Activated CD8-positive, alpha-beta memory T cell treated with anti-CD3 and anti-CD28 coated beads, Interleukin-2, amount 50 U/mL, for 1 hour (primary cell): ENCODE measurements around the gene CCDC8.
"Not testable (repeated sequence)": the region's sequence is repeated elsewhere in the genome, so short reads cannot be mapped to it uniquely, and the experiment has no call there.

Source experiments
- DNase-seq: peaks from one replicate; pipeline ENCODE4 v3.0.0-alpha.2; 2020; ENCODE audit errors: extremely low read depth

CCDC8 gene

DNA sequence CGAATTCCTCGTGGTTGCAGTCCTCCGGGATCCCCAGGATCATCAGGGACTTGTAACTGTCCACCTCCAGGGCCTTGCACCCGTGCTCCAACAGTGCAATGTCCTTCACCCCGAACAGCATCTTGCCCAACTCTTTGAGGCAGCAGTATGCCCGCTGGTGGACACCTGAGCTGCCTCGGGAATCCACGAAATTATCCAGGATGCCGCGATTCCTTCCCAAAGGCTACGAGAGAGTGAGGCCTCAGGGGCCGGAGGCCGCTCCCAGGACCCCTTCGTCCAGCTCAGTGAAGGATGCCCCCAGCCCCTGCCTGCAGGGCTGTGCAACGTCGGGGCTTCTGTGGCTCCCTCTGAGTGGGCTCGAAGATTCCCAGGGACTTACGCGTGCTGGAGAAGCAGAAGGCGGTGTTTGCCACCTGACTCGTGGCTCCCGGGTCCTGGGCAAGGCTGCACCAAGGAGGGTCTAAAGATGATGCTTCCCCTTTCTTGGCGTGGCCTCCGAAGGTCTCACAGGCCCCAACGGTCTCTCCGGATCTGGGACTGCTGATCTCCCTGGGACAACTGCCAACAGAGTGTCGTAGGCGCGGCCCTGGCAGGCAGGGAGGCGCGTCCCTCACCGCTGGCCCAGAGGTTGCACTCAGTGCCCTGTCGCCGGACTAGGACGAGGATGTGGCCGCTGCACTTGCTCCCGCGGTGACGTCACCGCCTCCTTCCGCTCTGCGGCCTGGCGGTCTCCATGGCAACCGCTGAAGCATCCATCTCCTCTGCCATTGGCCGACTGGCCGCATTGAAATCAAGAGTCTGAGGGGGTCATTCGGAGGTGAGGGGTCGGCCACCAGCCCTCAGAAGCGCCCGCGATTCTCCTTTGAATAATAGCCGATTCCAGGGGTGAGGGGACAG is 15.1 kb upstream of the CCDC8 start, which contains the start of gene PNMA8C:
TSS of gene PNMA8C (minus strand) at position 698 of the 897 bp plus-strand sequence. CDS start at position 121, 577 bp downstream.
- DNase-seq = no peak

DNA sequence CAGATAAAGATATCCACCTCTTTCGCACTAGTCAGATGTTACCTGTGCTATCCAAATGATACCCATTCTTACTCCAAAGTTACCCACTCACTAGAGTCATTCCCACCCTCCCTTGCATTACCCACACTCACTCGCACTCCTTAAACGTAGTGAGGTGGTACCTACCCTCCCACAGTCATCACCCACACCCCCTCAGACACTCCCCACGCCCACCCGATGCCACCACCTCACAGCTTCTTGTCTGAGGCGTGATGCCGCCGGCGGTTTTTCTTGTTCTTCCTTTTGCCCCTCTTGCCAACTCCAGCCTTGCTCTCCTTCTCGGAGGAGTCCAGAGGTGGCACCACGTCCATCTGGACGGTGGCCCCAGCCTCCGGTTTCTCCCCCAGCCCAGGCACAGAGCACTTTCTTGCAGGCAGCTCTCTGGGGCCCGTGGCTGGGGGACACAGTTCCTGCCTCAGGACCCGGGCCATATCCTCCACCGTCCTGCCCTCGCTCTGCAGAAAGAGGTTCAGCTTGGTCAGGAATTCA is 14.2 kb upstream of the CCDC8 start:
- DNase-seq = no peak

DNA sequence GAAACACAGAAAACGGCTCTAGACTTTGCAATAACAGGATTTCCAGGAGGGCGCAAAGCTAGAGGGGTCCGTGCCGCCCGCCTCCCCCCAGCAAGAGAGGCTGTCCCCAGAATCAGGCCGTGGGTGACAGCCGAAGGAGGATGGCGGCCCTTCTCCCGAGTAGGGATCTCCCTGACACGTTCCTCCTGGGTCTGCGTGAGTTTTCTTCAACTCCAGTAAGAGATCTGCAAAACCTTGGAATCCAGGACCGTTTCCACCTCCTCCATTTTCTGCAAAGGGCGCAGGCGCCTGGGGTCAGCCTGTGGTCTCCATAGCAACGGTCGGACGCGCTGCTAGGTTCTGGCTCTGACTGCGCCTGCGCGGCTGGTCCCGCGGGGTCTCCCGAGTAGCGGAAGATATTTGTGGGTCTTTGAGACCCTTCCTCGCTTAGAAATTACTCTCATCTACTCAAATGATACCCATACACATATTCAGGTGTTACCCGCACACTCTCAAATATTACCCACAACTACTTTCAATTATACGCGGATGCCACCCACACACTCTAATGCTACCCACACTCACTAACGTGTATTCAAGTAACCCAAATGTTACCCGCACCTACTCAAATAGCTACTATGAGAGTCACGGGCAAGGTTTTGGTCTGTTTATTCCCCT is 13.3 kb upstream of the CCDC8 start:
- no peak for DNase-seq

DNA sequence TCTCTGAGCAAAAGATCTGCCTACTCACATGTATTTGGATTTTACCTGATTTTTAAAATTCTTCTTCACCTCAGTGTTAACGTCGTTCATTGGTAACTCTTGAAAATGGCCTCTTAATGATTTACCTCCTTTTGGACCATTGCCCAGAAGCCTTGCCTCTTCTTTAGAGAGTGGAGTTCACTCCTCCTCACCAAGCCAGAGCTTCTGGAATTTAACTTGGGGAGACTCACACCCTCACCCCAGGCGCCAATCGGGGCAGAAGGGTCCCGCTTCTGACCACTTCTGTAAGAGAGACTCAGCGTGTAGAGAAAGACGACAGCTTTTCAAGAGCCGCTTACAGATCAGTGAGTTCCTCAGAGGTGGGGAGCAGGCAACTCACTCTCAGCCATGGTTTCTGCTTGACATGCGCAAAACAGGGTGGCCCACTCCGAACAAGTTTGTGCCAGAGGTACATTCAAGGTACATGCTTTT is 12.7 kb upstream of the CCDC8 start:
- DNase-seq = no peak

DNA sequence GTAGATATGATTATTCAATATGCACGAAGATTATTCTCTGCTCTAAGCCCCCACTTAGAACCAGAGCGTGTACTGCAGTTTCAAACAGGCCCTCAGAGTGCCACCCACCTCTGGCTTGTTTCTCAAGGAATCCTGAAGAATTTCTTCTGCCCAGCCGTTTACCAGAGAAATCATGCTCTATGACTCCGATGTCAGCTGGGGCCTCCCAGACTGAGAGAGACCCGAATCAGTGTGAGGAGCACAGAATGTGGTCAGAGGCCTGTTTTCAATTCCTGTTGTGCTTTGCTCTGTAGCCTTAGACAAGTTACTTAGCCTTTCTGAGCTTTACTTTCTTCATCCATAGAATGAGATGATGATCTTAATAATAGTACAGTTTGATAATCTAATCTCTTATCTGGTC is 9.8 kb upstream of the CCDC8 start:
- DNase-seq = no peak

DNA sequence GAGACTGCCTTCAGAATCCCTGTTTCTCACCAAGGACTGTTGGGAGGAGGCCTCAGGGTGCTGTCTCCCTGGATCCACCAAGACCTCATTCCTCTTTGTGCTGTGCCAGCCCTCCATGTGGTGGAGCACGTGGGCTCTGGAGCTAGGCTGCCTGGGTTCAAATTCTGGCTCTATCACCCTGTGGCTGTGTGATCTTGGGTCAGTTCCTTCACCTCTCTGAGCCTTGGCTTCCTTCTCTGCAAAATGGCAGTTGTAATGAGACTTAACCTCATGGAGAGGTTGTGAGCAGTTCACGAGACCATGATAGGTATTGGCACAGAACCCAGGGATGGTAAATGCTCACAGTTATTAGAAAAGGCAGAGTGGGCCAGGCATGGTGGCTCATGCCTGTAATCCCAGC is 9.0 kb upstream of the CCDC8 start:
- DNase-seq = no peak

DNA sequence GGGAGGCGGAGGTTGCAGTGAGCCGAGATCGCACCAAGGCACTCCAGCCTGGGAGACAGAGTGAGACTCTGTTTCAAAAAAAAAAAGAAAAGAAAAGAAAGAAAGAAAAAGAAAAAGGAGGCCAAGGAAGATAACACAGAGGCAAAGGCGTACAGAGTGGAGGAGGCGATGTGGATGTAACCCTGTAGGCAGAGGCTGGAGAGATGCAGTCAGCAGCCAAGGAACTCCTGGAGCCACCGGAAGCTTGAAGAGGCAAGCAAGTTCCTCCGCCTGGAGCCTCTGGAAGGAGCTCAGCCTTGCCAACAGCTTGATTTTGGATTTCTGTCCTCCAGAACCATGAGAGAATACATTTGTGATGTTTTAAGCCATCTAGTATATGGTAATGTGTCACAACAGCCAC is 6.7 kb upstream of the CCDC8 start:
- no peak for DNase-seq

DNA sequence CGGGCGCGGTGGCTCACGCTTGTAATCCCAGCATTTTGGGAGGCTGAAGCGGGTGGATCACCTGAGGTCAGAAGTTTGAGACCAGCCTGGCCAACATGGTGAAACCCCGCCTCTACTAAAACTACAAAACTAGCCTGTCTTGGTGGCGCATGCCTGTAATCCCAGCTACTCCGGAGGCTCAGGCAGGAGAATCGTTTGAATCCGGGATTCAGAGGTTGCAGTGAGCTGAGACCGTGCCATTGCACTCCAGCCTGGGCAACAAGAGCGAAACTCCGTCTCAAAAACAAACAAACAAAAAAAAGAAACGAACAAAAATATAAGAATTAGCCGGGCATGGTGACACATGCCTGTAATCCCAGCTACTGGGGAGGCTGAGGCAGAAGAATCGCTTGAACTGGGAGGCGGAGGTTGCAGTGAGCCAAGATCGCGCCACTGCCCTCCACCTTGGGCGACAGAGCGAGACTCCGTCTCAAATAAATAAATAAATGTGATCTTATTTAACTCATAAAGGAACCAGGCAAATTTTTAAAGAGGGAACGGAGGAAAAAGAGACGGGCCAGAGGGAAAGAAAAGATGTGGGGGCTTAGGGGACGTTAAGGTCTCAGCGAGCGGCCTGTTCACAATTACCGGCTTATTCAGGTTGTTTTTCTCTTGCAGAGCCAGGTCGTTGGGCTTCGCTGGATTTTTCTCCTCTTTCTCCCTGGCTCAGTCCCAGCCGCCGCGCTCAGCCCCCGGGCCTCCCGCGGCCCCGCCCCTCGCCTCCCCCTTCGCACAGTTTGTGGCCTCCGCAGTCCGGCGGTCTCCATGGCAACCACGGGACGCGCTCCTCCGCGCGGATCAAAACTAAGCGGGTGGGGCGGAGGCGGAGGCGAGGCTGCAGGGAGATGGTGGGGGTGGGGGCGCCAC is 2.7 kb upstream of the CCDC8 start:
- DNase-seq = not testable (repeated sequence)

DNA sequence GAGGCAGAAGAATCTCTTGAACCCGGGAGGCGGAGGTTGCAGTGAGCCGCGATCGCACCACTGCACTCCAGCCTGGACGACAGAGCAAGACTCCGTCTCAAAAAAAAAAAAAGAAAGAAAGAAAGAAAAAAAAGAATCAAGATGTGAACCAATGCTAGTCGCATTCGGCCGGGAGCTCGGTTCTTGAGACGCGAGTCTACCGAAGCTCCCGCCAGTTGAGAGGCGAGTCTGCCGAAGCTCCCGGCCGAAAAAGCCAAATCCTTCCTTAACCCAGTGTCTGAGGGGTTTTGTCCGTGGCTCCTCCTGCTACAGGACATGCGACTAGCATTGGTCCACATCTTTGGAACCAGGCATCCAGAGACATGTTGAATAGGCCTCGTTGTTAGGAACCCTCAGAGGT is 1.5 kb upstream of the CCDC8 start:
- not testable (repeated sequence) for DNase-seq

DNA sequence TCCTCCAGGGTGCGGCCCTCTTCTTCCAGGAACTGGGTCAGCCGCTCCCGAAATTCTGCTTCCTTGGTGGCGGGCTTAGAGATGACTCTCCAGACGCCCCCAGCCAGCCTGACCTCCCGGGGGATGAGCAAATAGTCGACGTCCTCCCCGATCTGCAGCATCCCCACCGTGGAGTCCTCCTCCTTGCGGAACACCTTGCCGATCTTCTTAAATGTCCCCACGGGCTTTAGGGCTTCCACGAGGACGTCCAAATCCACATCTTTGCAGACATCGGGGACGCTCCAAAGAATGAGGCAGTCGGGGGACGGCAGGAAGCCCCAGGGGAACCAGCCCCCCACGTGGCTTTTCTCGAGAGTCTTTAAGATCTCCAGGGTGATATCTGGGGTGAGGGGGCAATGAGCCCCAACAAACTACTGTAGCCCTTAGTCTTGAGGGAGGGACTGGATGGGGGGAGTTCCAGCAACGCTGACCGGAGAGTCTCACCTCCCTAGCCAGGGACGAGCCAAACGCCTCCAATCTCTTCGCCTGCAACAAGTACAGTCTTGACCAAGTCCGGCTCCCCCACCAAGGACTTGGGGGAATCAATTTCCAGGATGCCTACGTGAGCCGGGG is 608 bp downstream of the CCDC8 start:
- no peak for DNase-seq

- DNase-seq = no peak
Measured at GRCh38 chr19:46411925-46412649, 1.3 kb downstream of the CCDC8 start.

GRCh38 chr19:46411088-46411924 is 2.1 kb downstream of the CCDC8 start:
- DNase-seq = no peak

GRCh38 chr19:46410205-46411087 is 2.9 kb downstream of the CCDC8 start:
- no peak for DNase-seq

- no peak for DNase-seq
Measured at GRCh38 chr19:46409191-46409590, 4.2 kb downstream of the CCDC8 start.

DNA sequence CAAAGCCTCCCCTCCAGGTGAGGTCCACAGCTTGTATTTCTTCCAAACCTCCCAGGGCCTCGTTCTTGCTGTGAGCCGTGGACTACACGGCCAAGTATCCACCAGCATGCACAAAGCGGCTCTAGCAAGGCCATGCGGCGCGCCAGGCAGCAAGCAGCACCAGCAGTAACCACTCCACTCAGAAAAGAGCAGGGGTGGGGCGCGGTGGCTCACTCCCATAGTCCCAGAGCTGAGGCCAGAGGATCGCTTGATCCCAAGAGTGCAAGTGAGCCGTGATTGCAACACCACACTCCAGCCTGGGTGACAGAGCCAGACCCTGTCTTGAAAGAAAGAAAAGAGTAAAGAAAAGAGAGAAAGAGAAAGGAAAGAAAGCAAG is 4.7 kb downstream of the CCDC8 start:
- no peak for DNase-seq

DNA sequence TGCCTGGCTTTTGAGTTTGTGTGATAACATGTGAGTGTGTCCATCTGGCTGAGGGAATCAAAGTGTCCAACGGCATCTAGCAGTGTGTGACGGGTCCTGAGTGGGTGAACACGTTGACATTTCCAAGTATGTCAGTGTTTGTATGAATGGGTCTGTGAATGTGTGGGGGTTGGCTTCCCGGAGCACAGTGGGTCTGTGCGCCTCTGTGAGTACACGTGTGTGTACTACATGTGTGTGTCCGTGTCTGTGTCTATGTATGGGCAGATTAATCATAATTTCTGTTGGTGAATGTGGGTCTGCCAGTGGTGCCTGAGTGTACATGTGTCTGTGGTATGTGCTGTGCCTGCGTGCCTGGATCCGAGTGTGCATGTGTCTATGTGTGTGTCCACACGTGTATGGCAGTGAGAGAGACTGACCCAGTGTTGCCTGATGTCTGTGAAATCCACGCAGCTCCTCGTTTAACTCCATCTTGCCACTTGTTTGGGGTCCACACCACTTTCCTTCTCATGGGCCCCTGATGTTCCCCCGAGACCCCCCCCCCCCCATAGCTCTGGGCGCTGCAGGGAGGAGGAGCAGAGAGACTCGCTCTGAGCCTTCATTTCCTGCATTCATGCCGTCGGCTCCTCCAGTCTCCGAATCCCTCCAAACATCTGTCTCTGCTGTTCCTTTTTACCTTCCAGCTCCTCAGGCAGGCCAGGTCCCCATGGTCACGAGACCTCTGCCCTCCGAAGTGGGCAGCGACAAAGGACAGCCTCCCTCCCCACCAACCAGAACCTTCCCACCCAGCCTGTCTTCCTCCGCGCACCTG is 5.3 kb downstream of the CCDC8 start:
- DNase-seq = no peak

DNA sequence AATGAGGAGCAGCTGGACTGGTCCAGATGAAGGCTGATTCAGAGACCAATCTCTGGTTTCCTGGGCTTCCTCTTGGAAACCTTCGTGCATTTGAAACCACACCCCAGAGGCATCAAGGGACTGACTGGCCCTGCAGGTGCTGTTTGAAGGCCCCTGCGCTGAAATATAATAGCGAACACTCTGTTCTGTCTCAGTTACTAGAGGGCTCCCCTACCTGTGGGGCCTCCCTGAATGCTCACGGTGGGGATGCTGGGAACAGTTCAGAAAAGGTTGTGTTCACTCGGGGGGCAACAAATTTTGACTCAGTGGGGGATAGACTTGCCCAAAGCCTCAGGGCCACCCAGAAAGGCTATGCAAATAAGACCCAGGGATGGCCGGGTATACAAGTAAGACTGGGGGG is 6.4 kb downstream of the CCDC8 start:
- DNase-seq = no peak
